Pancreas (tissue), 10 donors: ENCODE data around the gene CPNE2. TPM values are rescaled to one million over a fixed set of nuclear protein-coding genes. Genes with fewer than 3 reads are reported as not detected.
A peak's percentile ranks its signal among the peaks of the same experiment; 100 is the strongest.

Source experiments
- ATAC-seq, 4 donors: fragments of 200-7000 bp; cut with Tn5 transposase; one replicate each; pipeline versions ENCODE4 v1.8.0 to v1.9.1; 2020; ENCODE audit warnings: mild to moderate bottlenecking in 4 of 4, moderate library complexity in 4 of 4
- DNase-seq, 6 donors: peaks; one replicate each; pipeline ENCODE4 v3.0.0-alpha.2; 2020
- FAIRE-seq: peaks from 2 replicates; lab custom pipeline; 2012; peaks lifted over from hg19 to GRCh38; lab: Jason Lieb, UNC
- H3K27ac ChIP-seq, 4 donors: fragments of 200-600 bp; sonication (generic); 1 replicate in 3 of 4; 2 replicates in 1 of 4; pipeline versions ENCODE4 v1.5.0 to v1.8.0; 2020
- H3K27me3 ChIP-seq, 4 donors: fragments of 200-600 bp; one replicate each; pipeline ENCODE4 v1.8.0; 2021
- H3K36me3 ChIP-seq, 3 donors: fragments of 200-600 bp; sonication (generic) in 1 of 3; one replicate each; pipeline versions ENCODE4 v1.5.0 to v1.8.0; 2020 to 2021
- H3K4me1 ChIP-seq, 3 donors: fragments of 200-600 bp; one replicate each; pipeline ENCODE4 v1.8.0; 2021
- H3K4me3 ChIP-seq, 4 donors: fragments of 200-600 bp; sonication (generic) in 2 of 4; one replicate each; pipeline versions ENCODE4 v1.5.0 to v1.8.0; 2020 to 2021
- H3K9me3 ChIP-seq, 4 donors: fragments of 200-600 bp; one replicate each; pipeline ENCODE4 v1.8.0; 2021
- CTCF ChIP-seq, 4 donors: fragments of 200-600 bp; sonication (generic) in 3 of 4; IDR thresholded peaks; one replicate each; pipeline versions ENCODE4 v1.5.0 to v1.8.0; 2021; ENCODE audit warnings: antibody characterized with exemption in 4 of 4
- WGBS, 2 donors: extraction: QIAGEN DNeasy Blood & Tissue Kit; methylation state at CpG; one replicate each; pipeline ENCODE4 v1.1.7; 2013; 5-methylcytosine and 5-hydroxymethylcytosine counted together
- intact Hi-C, 3 donors: fragments of 100-400 bp; cut with DNase I; formaldehyde crosslinking; loops; one replicate each; pipeline versions ENCODE4 v1.11.1 to v1.14.2; 2022
- polyA plus RNA-seq, 2 donors: library from polyadenylated mRNA; stranded (reverse); fragments of 200-250 nt; gene quantifications; one replicate each; pipeline ENCODE4 v1.2.3, GENCODE V29; 2013
- total RNA-seq, 6 donors: library from RNA; stranded (reverse); fragmentation: NEBNext Ultra II Directional in 4 of 6; extraction: Animal tissue kit (Norgen Biotek cat#: 25700) in 4 of 6; gene quantifications; one replicate each; pipeline versions ENCODE4 v1.2.1 to v1.2.4, GENCODE V29; 2021 to 2023
- donor health status: healthy with polysubstance abuse.
- donor health status: DM: no; HTN: no; CAD: no; lungs with moderate emphysema.
- donor health status: DM: no; HTN: no; CAD: no.
- donor health status: control.
- donor health status: control.
- donor health status: Bipolar disorder and iron deficiency.
- donor health status: DM: yes; HTN: yes; CAD: no.
- donor health status: DM: no; HTN: no; CAD: no.
- donor health status: DM: no; HTN: no; CAD: no.
- donor health status: DM: yes; HTN: yes; CAD: no.

Gene CPNE2
- 10 to 100 TPM in 1 of 6 donors, 1 to 10 TPM in 5; 3.2 to 12.4 (median 4.3) TPM for total RNA-seq
- 10 to 100 TPM; 14.8 to 17.1 TPM for polyA plus RNA-seq

- Histone ChIP-seq H3K9me3 (no peaks in the 10 kb centered on the region), H3K4me1 (peaks cover 0 to 8% (median 0%) of the 10 kb centered on the region in 3 donors), H3K4me3 (peak within 1 kb of the TSS; percentile 57 to 89 (median 79)), H3K36me3 (no peaks in the 10 kb centered on the region), H3K27ac (peak within 1 kb of the TSS; percentile 22 to 65 (median 36)), H3K27me3 (no peaks in the 10 kb centered on the region)
- no peak for FAIRE-seq
- TF ChIP-seq CTCF (IDR thresholded peaks at IDR 0.05): no peak
- peak; percentile 82 to 92 (median 84) for ATAC-seq
- peak in 5 of 6 donors; percentile 60 to 85 (median 70) for DNase-seq
- WGBS, 2 donors: 0 to 1% methylated on average over 48 to 99 of the region's 100 CpGs
- intact Hi-C loops: loop anchor here in 1 of 3 donors (10.0 kb wide), 1 partner anchor 333 kb away; no protein-coding TSS in a partner anchor
Measured at GRCh38 chr16:57091975-57092785, at the start of gene CPNE2. TSS of gene CPNE2 (plus strand) at chr16:57092583. CDS start at chr16:57110743, 18,160 bp downstream.

- intact Hi-C loops: no loop called here
- no peak overlapping the region for H3K4me3 ChIP-seq
- H3K9me3 ChIP-seq: no peaks in the 10 kb centered on the region
- H3K36me3 ChIP-seq: no peaks in the 10 kb centered on the region
- H3K27ac ChIP-seq: no peak overlapping the region
- WGBS, 2 donors: 84 to 88% methylated on average over 9 of the region's 9 CpGs
- DNase-seq (no peak), ATAC-seq (no peak), FAIRE-seq (no peak)
- no peaks in the 10 kb centered on the region for H3K27me3 ChIP-seq
- no peak for TF ChIP-seq CTCF (IDR thresholded peaks at IDR 0.05)
- H3K4me1 ChIP-seq: no peaks in the 10 kb centered on the region
Measured at GRCh38 chr16:57043248-57043647, 49.1 kb upstream of the CPNE2 start.

GRCh38 chr16:57044931-57045693 lies 47.3 kb upstream of the CPNE2 start:
- Histone ChIP-seq H3K36me3 (no peaks in the 10 kb centered on the region), H3K27ac (no peak overlapping the region), H3K4me3 (no peak overlapping the region), H3K4me1 (no peaks in the 10 kb centered on the region), H3K27me3 (no peaks in the 10 kb centered on the region), H3K9me3 (no peaks in the 10 kb centered on the region)
- intact Hi-C loops: no loop called here
- no peak for ATAC-seq
- no peak for TF ChIP-seq CTCF (IDR thresholded peaks at IDR 0.05)
- 67 to 73% methylated on average over 12 of the region's 12 CpGs for WGBS, 2 donors
- DNase-seq: no peak
- FAIRE-seq: no peak

- Histone ChIP-seq H3K27ac (no peak overlapping the region), H3K27me3 (no peaks in the 10 kb centered on the region), H3K4me3 (no peak overlapping the region), H3K9me3 (no peaks in the 10 kb centered on the region), H3K36me3 (no peaks in the 10 kb centered on the region), H3K4me1 (no peaks in the 10 kb centered on the region)
- DNase-seq (peak in 4 of 6 donors; percentile 35 to 66 (median 46)), ATAC-seq (peak in 3 of 4 donors; percentile 78 to 84 (median 79)), FAIRE-seq (no peak)
- 36 to 37% methylated on average over 13 of the region's 13 CpGs for WGBS, 2 donors
- peak in 3 of 4 donors; percentile 12 to 29 (median 25) for TF ChIP-seq CTCF (IDR thresholded peaks at IDR 0.05)
- intact Hi-C loops: no loop called here
Measured at GRCh38 chr16:57045694-57046381, 46.5 kb upstream of the CPNE2 start.
